Common myeloid progenitor, CD34-positive (primary cell): ENCODE measurements around the gene LRRC4C.

Experiments
- CTCF ChIA-PET: fragments of 350-600 bp; sonication (Branson Sonifier 250); formaldehyde crosslinking; loops from one replicate; lab custom pipeline; 2021; ENCODE audit warnings: antibody characterized with exemption; lab: Charles Lee
- POLR2A ChIA-PET: fragments of 350-600 bp; sonication (Branson Sonifier 250); formaldehyde crosslinking; loops from one replicate; lab custom pipeline; 2021; ENCODE audit warnings: antibody characterized with exemption; lab: Charles Lee
- DNase-seq, 3 donors: peaks; one replicate each; pipeline versions ENCODE4 v3.0.0 to v3.0.0-alpha.2; 2013
- H3K27ac ChIP-seq, 2 experiments: 1 replicate in 1 of 2; 2 replicates in 1 of 2; pipeline ENCODE4 v1.7.0; 2013; ENCODE audit warnings: inconsistent platforms in 2 of 2, low read length in 2 of 2, mild to moderate bottlenecking in 2 of 2, low read depth in 1 of 2, moderate library complexity in 1 of 2; ENCODE audit not compliant: severe bottlenecking in 2 of 2, insufficient read depth in 1 of 2, poor library complexity in 1 of 2
- H3K27me3 ChIP-seq, 5 experiments: replicated peaks in 2 of 5; 1 replicate in 3 of 5; 2 replicates in 2 of 5; pipeline versions ENCODE4 v1.6.1 to v1.7.0; 2013; ENCODE audit warnings: low read length in 4 of 5, mild to moderate bottlenecking in 2 of 5, moderate library complexity in 2 of 5, inconsistent platforms in 1 of 5; ENCODE audit not compliant: insufficient read depth in 5 of 5, control insufficient read depth in 4 of 5
- H3K36me3 ChIP-seq, 4 experiments: 1 replicate in 2 of 4; 2 replicates in 2 of 4; pipeline versions ENCODE4 v1.6.1 to v1.7.0; 2013; ENCODE audit warnings: low read length in 3 of 4, control low read depth in 1 of 4, mild to moderate bottlenecking in 1 of 4; ENCODE audit not compliant: control insufficient read depth in 4 of 4, insufficient read depth in 4 of 4
- H3K4me1 ChIP-seq, 4 experiments: 1 replicate in 3 of 4; 2 replicates in 1 of 4; pipeline versions ENCODE4 v1.6.1 to v1.7.1; 2013; ENCODE audit warnings: low read length in 3 of 4, mild to moderate bottlenecking in 3 of 4, control low read depth in 1 of 4, inconsistent platforms in 1 of 4, moderate library complexity in 1 of 4; ENCODE audit not compliant: control insufficient read depth in 4 of 4, insufficient read depth in 4 of 4; ENCODE audit errors: control extremely low read depth in 1 of 4
- H3K4me3 ChIP-seq, 7 experiments: 1 replicate in 4 of 7; 2 replicates in 3 of 7; pipeline versions ENCODE4 v1.5.1 to v1.7.0; 2013; ENCODE audit warnings: mild to moderate bottlenecking in 7 of 7, low read length in 6 of 7, moderate library complexity in 6 of 7, inconsistent platforms in 2 of 7, low read depth in 2 of 7, control low read depth in 1 of 7; ENCODE audit not compliant: insufficient read depth in 4 of 7, control insufficient read depth in 1 of 7; ENCODE audit errors: extremely low read depth in 1 of 7
- H3K9me3 ChIP-seq, 5 experiments: 1 replicate in 4 of 5; 2 replicates in 1 of 5; pipeline versions ENCODE4 v1.6.1 to v1.7.1; 2013; ENCODE audit warnings: low read length in 4 of 5, mild to moderate bottlenecking in 2 of 5, inconsistent platforms in 1 of 5, low read depth in 1 of 5, moderate library complexity in 1 of 5; ENCODE audit not compliant: control insufficient read depth in 4 of 5, insufficient read depth in 2 of 5; ENCODE audit errors: control extremely low read depth in 1 of 5
- WGBS: methylation state at CpG from one replicate; pipeline ENCODE4 v1.1.5; 2013; ENCODE audit not compliant: insufficient coverage; 5-methylcytosine and 5-hydroxymethylcytosine counted together

Gene LRRC4C

DNA sequence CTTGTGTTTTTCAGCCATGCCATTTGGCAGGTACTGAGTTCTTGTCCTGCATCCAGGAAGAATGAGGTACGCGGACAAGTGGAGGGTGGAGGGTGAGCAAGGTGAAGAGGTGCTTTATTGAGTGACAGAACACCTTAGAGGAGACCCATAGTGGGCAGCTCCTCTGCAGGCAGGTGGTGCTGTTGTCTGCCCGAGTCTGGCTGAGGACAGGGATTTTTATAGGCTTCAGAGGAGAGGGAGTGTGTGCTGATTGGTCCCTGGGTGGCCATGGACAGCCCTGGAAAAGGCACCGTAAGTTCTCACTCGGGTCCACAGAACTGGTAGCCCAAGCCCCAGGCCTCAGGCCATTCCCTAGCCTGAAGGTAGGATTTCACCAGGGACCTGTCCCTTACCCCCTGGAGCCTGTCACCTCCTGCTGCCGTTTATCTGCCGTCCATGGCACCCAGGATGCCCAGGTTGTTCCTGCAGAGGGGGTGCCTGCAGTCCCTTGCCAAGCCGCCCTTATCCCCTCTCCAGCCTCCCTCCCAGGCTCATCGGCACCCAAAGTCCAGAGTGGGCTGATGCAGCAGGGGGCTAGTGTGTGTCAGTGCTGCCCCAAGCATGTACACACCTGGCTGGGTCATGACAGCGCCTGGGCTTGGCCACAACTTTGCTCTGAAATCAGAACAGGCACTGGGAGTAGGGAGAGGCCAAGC is 213.6 kb downstream of the LRRC4C start:
- Histone ChIP-seq H3K27me3 (no peaks in the 10 kb centered on the region), H3K9me3 (no peaks in the 10 kb centered on the region), H3K4me3 (no peak overlapping the region), H3K4me1 (no peaks in the 10 kb centered on the region), H3K27ac (no peak overlapping the region), H3K36me3 (no peaks in the 10 kb centered on the region)
- CTCF ChIA-PET, result no interaction called here
- 92% methylated on average over 8 of the region's 10 CpGs for WGBS
- DNase-seq, result no peak
- POLR2A ChIA-PET, result no interaction called here

DNA sequence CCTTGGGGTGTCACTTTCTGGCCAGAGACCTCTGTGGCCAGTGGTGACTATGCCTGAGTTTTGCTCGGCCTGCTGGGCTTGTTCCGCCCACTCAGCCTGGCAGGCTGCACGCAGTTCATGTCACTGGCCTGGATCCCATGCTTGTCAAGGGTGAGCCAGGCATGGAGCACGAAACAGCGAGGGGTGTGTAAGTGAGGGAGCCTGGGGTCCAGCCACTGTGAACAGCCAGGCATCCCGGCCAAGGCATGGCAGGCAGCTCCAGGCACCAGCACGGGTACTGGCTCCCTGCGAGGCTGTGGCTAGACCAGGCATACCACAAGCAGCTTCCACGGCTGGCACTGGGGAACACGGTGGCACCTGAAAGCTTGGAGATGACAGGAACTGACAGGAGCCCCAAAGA is 214.3 kb downstream of the LRRC4C start:
- no peak for DNase-seq
- no peaks in the 10 kb centered on the region for H3K4me1 ChIP-seq
- H3K27ac ChIP-seq, result no peak overlapping the region
- CTCF ChIA-PET, result no interaction called here
- no peaks in the 10 kb centered on the region for H3K27me3 ChIP-seq
- H3K4me3 ChIP-seq, result no peak overlapping the region
- H3K9me3 ChIP-seq, result no peaks in the 10 kb centered on the region
- H3K36me3 ChIP-seq, result no peaks in the 10 kb centered on the region
- WGBS, result 96% methylated on average over 7 of the region's 10 CpGs
- POLR2A ChIA-PET, result no interaction called here

DNA sequence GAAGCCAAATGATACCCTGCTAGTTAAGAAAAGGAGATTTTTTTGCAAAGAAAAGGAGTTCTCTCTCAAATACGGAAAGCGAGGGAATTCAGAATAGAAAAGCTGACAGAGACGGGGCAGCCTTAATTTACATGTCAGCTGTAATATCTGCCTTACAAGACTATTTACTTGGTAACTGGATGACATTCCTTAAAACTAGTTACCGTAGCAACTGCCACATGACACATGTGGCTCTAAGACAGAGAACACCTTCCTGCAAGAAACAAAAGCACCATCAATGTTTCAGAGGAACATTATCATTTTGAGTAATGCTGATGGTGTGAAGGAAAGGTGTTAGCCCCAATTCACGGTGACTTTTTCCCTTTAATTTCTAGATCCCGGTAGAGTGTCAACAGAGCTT is 222.1 kb downstream of the LRRC4C start:
- Histone ChIP-seq H3K27ac (no peak overlapping the region), H3K27me3 (no peaks in the 10 kb centered on the region), H3K4me1 (no peaks in the 10 kb centered on the region), H3K9me3 (no peaks in the 10 kb centered on the region), H3K4me3 (no peak overlapping the region), H3K36me3 (no peaks in the 10 kb centered on the region)
- no peak for DNase-seq
- no CpG with 5 or more reads among the region's 6 CpGs for WGBS
- POLR2A ChIA-PET, result no interaction called here
- CTCF ChIA-PET, result no interaction called here

DNA sequence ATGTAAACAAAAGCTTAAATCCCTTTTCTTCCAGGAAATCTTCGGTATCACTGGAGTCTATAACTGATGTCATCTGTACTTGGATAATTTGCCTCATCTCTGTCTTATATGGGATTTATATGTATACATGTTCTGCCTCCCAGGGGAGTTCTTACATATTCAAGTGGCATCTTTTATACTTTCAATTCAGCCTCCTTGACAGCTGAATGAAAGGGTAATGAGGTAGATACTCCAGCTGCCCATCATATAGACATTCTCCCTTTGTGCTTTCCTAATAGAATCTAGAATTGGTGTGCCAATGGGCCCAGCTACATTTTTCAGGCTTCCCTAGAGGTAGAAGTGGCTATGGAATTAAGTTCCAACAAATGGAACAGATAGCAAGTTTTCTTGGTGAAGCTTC is 223.8 kb downstream of the LRRC4C start:
- no peak for DNase-seq
- Histone ChIP-seq H3K27me3 (no peaks in the 10 kb centered on the region), H3K4me1 (no peaks in the 10 kb centered on the region), H3K36me3 (no peaks in the 10 kb centered on the region), H3K4me3 (no peak overlapping the region), H3K9me3 (no peaks in the 10 kb centered on the region), H3K27ac (no peak overlapping the region)
- POLR2A ChIA-PET, result no interaction called here
- WGBS, result no CpG with 5 or more reads among the region's 1 CpG
- CTCF ChIA-PET, result no interaction called here

DNA sequence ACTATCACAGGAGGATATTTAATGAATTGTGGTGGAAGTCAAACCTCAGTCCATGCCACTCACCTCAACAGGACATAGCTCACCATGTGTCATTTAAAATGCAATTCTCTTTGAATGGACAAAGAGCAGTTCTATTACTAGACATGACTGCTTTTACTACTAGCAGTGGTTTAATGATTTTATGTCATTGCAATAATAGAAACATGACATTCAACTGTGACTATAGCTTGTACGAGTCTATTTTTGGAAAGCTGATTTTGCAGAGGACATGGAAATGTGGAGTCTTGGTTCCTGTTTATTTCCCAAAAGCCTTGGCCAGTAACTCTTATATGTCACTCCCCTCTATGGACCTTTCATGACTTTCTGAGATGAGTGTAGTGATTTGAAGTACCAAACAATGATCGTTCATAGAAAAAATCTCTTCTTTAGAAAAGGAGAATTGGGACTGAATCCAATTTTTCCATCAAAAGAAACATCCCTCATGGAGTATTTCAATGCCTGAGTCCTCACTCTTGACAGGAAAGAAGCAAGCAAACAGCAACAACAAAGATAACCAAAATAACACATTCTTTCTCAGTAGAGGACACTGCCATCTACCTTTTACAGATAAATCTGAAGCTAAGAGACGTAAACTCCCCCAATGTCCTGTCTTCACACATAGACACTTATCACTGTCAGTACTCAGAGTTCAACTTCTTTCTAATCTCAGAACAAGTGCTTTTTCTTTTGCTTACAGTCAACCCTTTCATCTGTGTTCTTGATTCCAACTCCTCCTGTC is 233.4 kb downstream of the LRRC4C start:
- Histone ChIP-seq H3K4me3 (no peak overlapping the region), H3K36me3 (no peaks in the 10 kb centered on the region), H3K4me1 (no peaks in the 10 kb centered on the region), H3K9me3 (no peaks in the 10 kb centered on the region), H3K27ac (no peak overlapping the region), H3K27me3 (no peaks in the 10 kb centered on the region)
- POLR2A ChIA-PET, result no interaction called here
- no peak for DNase-seq
- 80% methylated on average over 1 of the region's 3 CpGs for WGBS
- CTCF ChIA-PET, result no interaction called here

DNA sequence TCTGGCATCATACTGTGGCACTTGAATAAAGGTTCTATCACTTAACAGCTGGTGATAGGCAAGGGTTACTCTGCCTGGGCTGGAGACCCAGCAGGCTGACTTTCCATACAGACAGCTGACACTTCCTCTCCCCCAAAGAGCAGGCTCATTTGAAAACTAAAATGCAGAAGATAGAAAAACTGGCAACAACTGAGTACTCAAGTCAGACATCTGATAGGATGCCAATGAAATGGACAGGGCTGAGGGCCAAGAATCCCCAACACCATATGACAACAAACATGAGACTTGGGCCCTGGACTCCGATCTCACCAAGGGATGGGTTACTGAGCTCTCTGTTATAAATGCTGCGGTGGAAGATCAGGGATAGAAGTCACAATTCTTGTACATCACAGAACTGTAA is 237.2 kb downstream of the LRRC4C start:
- CTCF ChIA-PET, result no interaction called here
- no peak for DNase-seq

DNA sequence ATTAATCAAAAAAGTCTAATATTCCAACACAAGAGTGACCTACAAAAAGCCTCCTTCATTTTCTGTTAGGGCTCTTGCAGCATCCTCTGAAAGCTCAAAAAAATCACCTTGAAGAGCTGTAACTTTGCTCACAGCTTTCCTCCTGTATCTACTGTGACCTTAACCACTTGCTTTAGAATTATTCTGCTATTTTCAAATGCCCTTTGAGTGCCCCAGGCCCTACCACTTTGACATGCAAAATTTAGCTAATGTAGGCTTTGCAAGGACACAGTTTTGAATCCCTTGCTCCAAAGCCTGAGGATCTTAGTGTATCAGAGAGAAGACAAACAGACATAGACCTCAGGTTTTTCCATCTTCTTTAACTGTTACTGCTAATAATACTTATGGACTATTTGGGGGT is 253.1 kb downstream of the LRRC4C start:
- no peaks in the 10 kb centered on the region for H3K4me1 ChIP-seq
- no peaks in the 10 kb centered on the region for H3K36me3 ChIP-seq
- H3K4me3 ChIP-seq, result no peak overlapping the region
- no peaks in the 10 kb centered on the region for H3K27me3 ChIP-seq
- ChIA-PET POLR2A (no interaction called here), CTCF (no interaction called here)
- H3K9me3 ChIP-seq, result peaks cover 0 to 1% (median 0%) of the 10 kb centered on the region in 5 experiments
- DNase-seq, result no peak
- H3K27ac ChIP-seq, result no peak overlapping the region

More for the DNA sequence above, 237.2 kb downstream of the LRRC4C start:
- WGBS, result 92% methylated on average over 2 of the region's 2 CpGs
- POLR2A ChIA-PET, result no interaction called here
- H3K36me3 ChIP-seq, result no peaks in the 10 kb centered on the region
- H3K9me3 ChIP-seq, result no peaks in the 10 kb centered on the region
- H3K4me1 ChIP-seq, result no peaks in the 10 kb centered on the region
- no peak overlapping the region for H3K4me3 ChIP-seq
- no peak overlapping the region for H3K27ac ChIP-seq
- H3K27me3 ChIP-seq, result no peaks in the 10 kb centered on the region
